Activated CD4-positive, alpha-beta T cell treated with anti-CD3 and anti-CD28 coated beads, Interleukin-2, amount 50 U/mL, for 24 hours (primary cell): ENCODE measurements around the gene PRR18.

ENCODE experiments used
- DNase-seq, 2 donors: peaks; one replicate each; pipeline ENCODE4 v3.0.0-alpha.2; 2020; ENCODE audit warnings: low read depth in 1 of 2, low spot score in 1 of 2

Gene PRR18

GRCh38 chr6:166306378-166307081 is 1.7 kb downstream of the PRR18 start:
- no peak for DNase-seq

GRCh38 chr6:166305562-166306117 is 2.6 kb downstream of the PRR18 start:
- DNase-seq = no peak

GRCh38 chr6:166304106-166304505 is 4.1 kb downstream of the PRR18 start:
- DNase-seq = no peak

- no peak for DNase-seq
These were observed 6.3 kb downstream of the PRR18 start for GRCh38 chr6:166301611-166302529.

- no peak for DNase-seq
These were observed 7.7 kb downstream of the PRR18 start for GRCh38 chr6:166300357-166300987.

- DNase-seq = no peak
These were observed 10.6 kb downstream of the PRR18 start for GRCh38 chr6:166297606-166298005.

- no peak for DNase-seq
These were observed 11.9 kb downstream of the PRR18 start for GRCh38 chr6:166296035-166296883.

GRCh38 chr6:166293731-166294584 is 14.2 kb downstream of the PRR18 start:
- no peak for DNase-seq

- DNase-seq = no peak
These were observed 18.8 kb downstream of the PRR18 start for GRCh38 chr6:166289207-166290060.

- DNase-seq = no peak
These were observed 21.3 kb downstream of the PRR18 start for GRCh38 chr6:166286839-166287271.

- DNase-seq = no peak
These were observed 23.0 kb downstream of the PRR18 start for GRCh38 chr6:166285233-166285632.

- no peak for DNase-seq
These were observed 23.6 kb downstream of the PRR18 start for GRCh38 chr6:166284640-166285039.

- DNase-seq = no peak
These were observed 25.7 kb downstream of the PRR18 start for GRCh38 chr6:166282394-166283032.

GRCh38 chr6:166281104-166281503 is 27.1 kb downstream of the PRR18 start:
- no peak for DNase-seq

GRCh38 chr6:166279393-166279679 is 28.9 kb downstream of the PRR18 start:
- DNase-seq = no peak

- DNase-seq = no peak
These were observed 29.4 kb downstream of the PRR18 start for GRCh38 chr6:166278579-166279392.

- DNase-seq = no peak
These were observed 30.2 kb downstream of the PRR18 start for GRCh38 chr6:166277892-166278578.
